Measurements from ENCODE around the gene GPR84. TPM values are rescaled to one million over a fixed set of nuclear protein-coding genes. Genes with fewer than 3 reads are reported as not detected.
"Not testable (repeated sequence)": the region's sequence is repeated elsewhere in the genome, so short reads cannot be mapped to it uniquely, and the experiment has no call there.

The GPR84 gene
- total RNA-seq, 3 donors from 2014 or later, result 0.13 to 0.49 TPM; not detected in 1

- no peak for ATAC-seq
- DNase-seq, result no peak
- Mint-ChIP-seq H3K4me1 (ENCODE audit: low read depth) (peaks cover 4% of the 10 kb centered on the region), H3K27me3 (ENCODE audit: low read depth) (no peaks in the 10 kb centered on the region), H3K4me3 (no peak overlapping the region), H3K36me3 (ENCODE audit: insufficient read depth) (peaks cover 37% of the 10 kb centered on the region), H3K9me3 (no peaks in the 10 kb centered on the region)
These were observed 22.6 kb downstream of the GPR84 start for GRCh38 chr12:54341378-54342300.

- ATAC-seq (no peak), DNase-seq (no peak)
- peaks cover 8% of the 10 kb centered on the region for H3K4me1 Mint-ChIP-seq (ENCODE audit: low read depth)
These were observed 23.4 kb downstream of the GPR84 start for GRCh38 chr12:54340846-54341245.

GRCh38 chr12:54338698-54339296, 25.5 kb downstream of the GPR84 start:
- no peak for ATAC-seq
- Mint-ChIP-seq H3K4me1 (ENCODE audit: low read depth) (peaks cover 8% of the 10 kb centered on the region), H3K4me3 (no peak overlapping the region), H3K9me3 (no peaks in the 10 kb centered on the region), H3K36me3 (ENCODE audit: insufficient read depth) (peaks cover 26% of the 10 kb centered on the region), H3K27me3 (ENCODE audit: low read depth) (no peaks in the 10 kb centered on the region)
- DNase-seq, result no peak

More at GRCh38 chr12:54340846-54341245, 23.4 kb downstream of the GPR84 start:
- H3K9me3 Mint-ChIP-seq, result no peaks in the 10 kb centered on the region
- H3K4me3 Mint-ChIP-seq, result no peak overlapping the region
- H3K36me3 Mint-ChIP-seq (ENCODE audit: insufficient read depth), result peaks cover 34% of the 10 kb centered on the region
- no peaks in the 10 kb centered on the region for H3K27me3 Mint-ChIP-seq (ENCODE audit: low read depth)

GRCh38 chr12:54337854-54338650, 26.2 kb downstream of the GPR84 start:
- peaks cover 15% of the 10 kb centered on the region for H3K4me1 Mint-ChIP-seq (ENCODE audit: low read depth)
- ATAC-seq (no peak), DNase-seq (no peak)
- H3K9me3 Mint-ChIP-seq, result no peaks in the 10 kb centered on the region
- H3K4me3 Mint-ChIP-seq, result no peak overlapping the region
- no peaks in the 10 kb centered on the region for H3K27me3 Mint-ChIP-seq (ENCODE audit: low read depth)
- peaks cover 21% of the 10 kb centered on the region for H3K36me3 Mint-ChIP-seq (ENCODE audit: insufficient read depth)

- Mint-ChIP-seq H3K36me3 (ENCODE audit: insufficient read depth) (peaks cover 17% of the 10 kb centered on the region), H3K9me3 (no peaks in the 10 kb centered on the region), H3K27me3 (ENCODE audit: low read depth) (no peaks in the 10 kb centered on the region), H3K4me3 (no peak overlapping the region), H3K4me1 (ENCODE audit: low read depth) (peaks cover 15% of the 10 kb centered on the region)
- ATAC-seq (no peak), DNase-seq (no peak)
These were observed 26.9 kb downstream of the GPR84 start for GRCh38 chr12:54337280-54337842.

GRCh38 chr12:54333420-54334034, 30.8 kb downstream of the GPR84 start:
- no peaks in the 10 kb centered on the region for H3K27me3 Mint-ChIP-seq (ENCODE audit: low read depth)
- DNase-seq (no peak), ATAC-seq (no peak)
- H3K9me3 Mint-ChIP-seq, result no peaks in the 10 kb centered on the region
- H3K4me3 Mint-ChIP-seq, result no peak overlapping the region
- H3K36me3 Mint-ChIP-seq (ENCODE audit: insufficient read depth), result peaks cover 4% of the 10 kb centered on the region
- peaks cover 42% of the 10 kb centered on the region for H3K4me1 Mint-ChIP-seq (ENCODE audit: low read depth)

- H3K36me3 Mint-ChIP-seq (ENCODE audit: insufficient read depth), result peaks cover 5% of the 10 kb centered on the region
- H3K4me3 Mint-ChIP-seq, result no peak overlapping the region
- DNase-seq, result no peak
- peaks cover 49% of the 10 kb centered on the region for H3K4me1 Mint-ChIP-seq (ENCODE audit: low read depth)
- H3K27me3 Mint-ChIP-seq (ENCODE audit: low read depth), result no peaks in the 10 kb centered on the region
- no peaks in the 10 kb centered on the region for H3K9me3 Mint-ChIP-seq
- no peak for ATAC-seq
These were observed 32.8 kb downstream of the GPR84 start for GRCh38 chr12:54331461-54331860.

GRCh38 chr12:54330442-54330841, 33.8 kb downstream of the GPR84 start:
- DNase-seq (no peak), ATAC-seq (no peak)
- Mint-ChIP-seq H3K4me3 (no peak overlapping the region), H3K36me3 (ENCODE audit: insufficient read depth) (peaks cover 5% of the 10 kb centered on the region), H3K27me3 (ENCODE audit: low read depth) (no peaks in the 10 kb centered on the region), H3K4me1 (ENCODE audit: low read depth) (peaks cover 53% of the 10 kb centered on the region), H3K9me3 (no peaks in the 10 kb centered on the region)

GRCh38 chr12:54329759-54330158, 34.5 kb downstream of the GPR84 start:
- peaks cover 9% of the 10 kb centered on the region for H3K36me3 Mint-ChIP-seq (ENCODE audit: insufficient read depth)
- H3K27me3 Mint-ChIP-seq (ENCODE audit: low read depth), result no peaks in the 10 kb centered on the region
- H3K9me3 Mint-ChIP-seq, result no peaks in the 10 kb centered on the region
- ATAC-seq, result no peak
- DNase-seq, result no peak
- peaks cover 59% of the 10 kb centered on the region for H3K4me1 Mint-ChIP-seq (ENCODE audit: low read depth)
- H3K4me3 Mint-ChIP-seq, result no peak overlapping the region

GRCh38 chr12:54328595-54329337, 35.5 kb downstream of the GPR84 start:
- no peaks in the 10 kb centered on the region for H3K27me3 Mint-ChIP-seq (ENCODE audit: low read depth)
- ATAC-seq, result no peak
- peaks cover 9% of the 10 kb centered on the region for H3K36me3 Mint-ChIP-seq (ENCODE audit: insufficient read depth)
- no peak for DNase-seq
- H3K9me3 Mint-ChIP-seq, result no peaks in the 10 kb centered on the region
- H3K4me1 Mint-ChIP-seq (ENCODE audit: low read depth), result peaks cover 62% of the 10 kb centered on the region
- no peak overlapping the region for H3K4me3 Mint-ChIP-seq

- peaks cover 43% of the 10 kb centered on the region for H3K4me1 Mint-ChIP-seq (ENCODE audit: low read depth)
- not testable (repeated sequence) for H3K27me3 Mint-ChIP-seq (ENCODE audit: low read depth); DNase-seq; H3K36me3 Mint-ChIP-seq (ENCODE audit: insufficient read depth); ATAC-seq; H3K9me3 Mint-ChIP-seq
- peak overlapping the region; percentile 98 for H3K4me3 Mint-ChIP-seq
These were observed 38.7 kb downstream of the GPR84 start for GRCh38 chr12:54325442-54326109.

- Mint-ChIP-seq H3K4me1 (ENCODE audit: low read depth) (peaks cover 35% of the 10 kb centered on the region), H3K27me3 (ENCODE audit: low read depth) (no peaks in the 10 kb centered on the region), H3K4me3 (peak within 1 kb of the TSS; percentile 98), H3K9me3 (no peaks in the 10 kb centered on the region), H3K36me3 (ENCODE audit: insufficient read depth) (peaks cover 9% of the 10 kb centered on the region)
- DNase-seq, result peak; percentile 87
- ATAC-seq, result peak; percentile 98
These were observed 39.5 kb downstream of the GPR84 start, which contains the start of gene COPZ1 for GRCh38 chr12:54324617-54325441. Gene COPZ1 (plus strand): TSS chr12:54325131. CDS start chr12:54325164, 33 bp downstream.

Measured in activated T-cell treated with anti-CD3 and anti-CD28 coated beads, Interleukin-2, amount 50 U/mL, for 4 hours (primary cell).